GM04504 (cell line): ENCODE measurements around the gene GIPC2.
A peak's percentile ranks its signal among the peaks of the same experiment; 100 is the strongest.
"Not testable (repeated sequence)": the region's sequence is repeated elsewhere in the genome, so short reads cannot be mapped to it uniquely, and the experiment has no call there.

Experiments used
- DNase-seq: peaks from one replicate; pipeline ENCODE4 v3.0.0-alpha.2; 2012; ENCODE audit warnings: low read depth

The GIPC2 gene

GRCh38 chr1:78096017-78096416 is 50.3 kb downstream of the GIPC2 start:
- DNase-seq, result no peak

- no peak for DNase-seq
These were observed 51.2 kb downstream of the GIPC2 start for GRCh38 chr1:78096976-78097375.

- no peak for DNase-seq
These were observed 55.3 kb downstream of the GIPC2 start for GRCh38 chr1:78101051-78101450.

GRCh38 chr1:78101514-78101913 is 55.7 kb downstream of the GIPC2 start:
- DNase-seq, result peak; percentile 64

- DNase-seq, result peak; percentile 50
These were observed 56.3 kb downstream of the GIPC2 start for GRCh38 chr1:78102082-78102481.

GRCh38 chr1:78102916-78103315 is 57.1 kb downstream of the GIPC2 start:
- DNase-seq, result no peak

- peak; percentile 38 for DNase-seq
These were observed 58.6 kb downstream of the GIPC2 start for GRCh38 chr1:78104322-78104721.

GRCh38 chr1:78109659-78110058 is 63.9 kb downstream of the GIPC2 start:
- DNase-seq, result not testable (repeated sequence)

- no peak for DNase-seq
These were observed 67.6 kb downstream of the GIPC2 start for GRCh38 chr1:78113156-78113916.

- DNase-seq, result peak; percentile 55
These were observed 68.5 kb downstream of the GIPC2 start for GRCh38 chr1:78114034-78114956.

- DNase-seq, result not testable (repeated sequence)
These were observed 74.7 kb downstream of the GIPC2 start for GRCh38 chr1:78120485-78120884.

- DNase-seq, result no peak
These were observed 75.9 kb downstream of the GIPC2 start for GRCh38 chr1:78121710-78122109.

GRCh38 chr1:78122389-78122788 is 76.6 kb downstream of the GIPC2 start:
- no peak for DNase-seq

GRCh38 chr1:78126506-78126905 is 80.7 kb downstream of the GIPC2 start:
- no peak for DNase-seq

- DNase-seq, result no peak
These were observed 86.6 kb downstream of the GIPC2 start for GRCh38 chr1:78132174-78132947.

- DNase-seq, result no peak
These were observed 87.2 kb downstream of the GIPC2 start for GRCh38 chr1:78132948-78133322.

GRCh38 chr1:78136680-78137079 is 90.9 kb downstream of the GIPC2 start:
- DNase-seq, result no peak

- no peak for DNase-seq
These were observed 95.9 kb downstream of the GIPC2 start for GRCh38 chr1:78141531-78142231.

GRCh38 chr1:78142736-78143135 is 97.0 kb downstream of the GIPC2 start:
- no peak for DNase-seq

- DNase-seq, result no peak
These were observed 97.4 kb downstream of the GIPC2 start for GRCh38 chr1:78143152-78143551.

- no peak for DNase-seq
These were observed 97.9 kb downstream of the GIPC2 start for GRCh38 chr1:78143673-78144072.

- peak; percentile 57 for DNase-seq
These were observed 99.4 kb downstream of the GIPC2 start for GRCh38 chr1:78145105-78145580.
